NT2/D1 (cell line): Measurements from ENCODE around the gene EPB41L5.

Experiments used
- SUZ12 ChIP-seq: IDR thresholded peaks from 2 replicates; pipeline ENCODE4 v1.6.1; 2011; ENCODE audit not compliant: insufficient read length, insufficient read depth; ENCODE audit errors: extremely low read depth
- YY1 ChIP-seq: IDR thresholded peaks from 2 replicates; pipeline ENCODE4 v1.6.1; 2011; ENCODE audit not compliant: insufficient read length, insufficient read depth
- ZNF274 ChIP-seq: IDR thresholded peaks from 2 replicates; pipeline ENCODE4 v1.6.1; 2011; ENCODE audit warnings: mild to moderate bottlenecking, low read depth, low read length

GRCh38 chr2:120012363-120012762 lies 514 bp upstream of the EPB41L5 start:
- no peak for TF ChIP-seq YY1
- TF ChIP-seq ZNF274, result no peak
- TF ChIP-seq SUZ12, result no peak
